Ishikawa (cell line): ENCODE measurements around the gene SLC6A11.

Experiments
- EGR1 ChIP-seq: IDR thresholded peaks from 2 replicates; pipeline ENCODE4 v1.6.1; 2012
- EP300 ChIP-seq: IDR thresholded peaks from 2 replicates; pipeline ENCODE4 v1.6.1; 2012; ENCODE audit warnings: borderline replicate concordance
- RAD21 ChIP-seq: IDR thresholded peaks from 2 replicates; pipeline ENCODE4 v1.6.1; 2012; ENCODE audit warnings: low read depth
- TAF1 ChIP-seq: IDR thresholded peaks from 2 replicates; pipeline ENCODE4 v1.6.1; 2012; ENCODE audit warnings: low read depth, mild to moderate bottlenecking
- TEAD4 ChIP-seq: IDR thresholded peaks from 2 replicates; pipeline ENCODE4 v1.6.1; 2012
- YY1 ChIP-seq: IDR thresholded peaks from 2 replicates; pipeline ENCODE4 v1.6.1; 2012; ENCODE audit warnings: low read depth

- TF ChIP-seq YY1 (no peak), RAD21 (no peak), EP300 (no peak), TEAD4 (no peak), EGR1 (no peak), TAF1 (no peak)
These were observed 830 bp downstream of the SLC6A11 start for GRCh38 chr3:10816863-10817253.
